ENCODE measurements around the gene AMFR.

Gene AMFR

DNA sequence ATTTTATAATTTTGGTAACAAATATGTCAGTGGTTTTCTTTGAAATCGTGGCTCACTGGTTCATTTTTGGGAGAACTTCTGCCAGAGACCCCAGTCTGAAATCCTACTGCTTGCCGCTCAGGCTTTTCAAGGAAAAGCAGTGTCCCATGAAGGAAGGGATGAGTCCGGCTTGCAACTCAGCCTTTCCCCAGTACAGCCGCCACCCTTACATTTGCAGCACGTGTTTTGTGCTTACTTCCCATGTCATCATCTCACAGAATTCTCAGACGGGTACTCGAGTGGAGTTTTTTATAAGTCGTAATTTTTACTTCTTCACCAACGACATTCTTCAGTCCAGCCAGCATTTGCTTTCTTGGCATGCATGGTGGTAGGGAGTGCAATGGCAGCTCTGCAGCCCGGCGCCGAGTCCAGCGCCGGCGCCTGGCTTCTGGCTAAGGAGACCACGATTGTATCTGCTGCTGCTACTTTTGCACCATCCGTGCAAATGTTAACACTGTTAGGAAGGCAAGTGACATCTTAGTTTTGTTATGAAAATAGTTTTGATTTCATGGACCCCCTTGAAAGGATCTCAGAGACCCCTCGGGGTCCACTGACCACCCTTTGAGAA lies 111.0 kb downstream of the AMFR start:
- FAIRE-seq, result no peak

GRCh38 chr16:56312556-56312955 lies 112.8 kb downstream of the AMFR start:
- no peak for DNase-seq (ENCODE audit: insufficient read length, low spot score)
- FAIRE-seq, result no peak

More for the DNA sequence above, 111.0 kb downstream of the AMFR start:
- DNase-seq (ENCODE audit: insufficient read length, low spot score), result no peak

DNA sequence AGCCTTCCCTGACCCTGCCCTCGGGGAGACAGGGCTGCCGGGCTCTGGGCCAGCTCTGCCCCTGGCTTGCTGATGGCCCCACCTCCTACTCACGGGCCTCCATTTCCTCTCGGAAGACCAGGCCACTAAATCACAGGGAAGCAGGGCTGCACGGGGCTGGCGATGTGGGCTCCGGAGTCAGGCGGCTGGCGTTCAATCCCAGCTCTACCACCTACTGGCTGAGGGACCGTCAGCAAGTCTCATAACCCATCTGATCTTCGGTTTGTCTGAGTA lies 113.4 kb downstream of the AMFR start:
- FAIRE-seq (no peak), DNase-seq (ENCODE audit: insufficient read length, low spot score) (no peak)
